Stimulated activated CD8-positive, alpha-beta memory T cell treated with anti-CD3 and anti-CD28 coated beads, Interleukin-12 subunit alpha, Interleukin-12 subunit beta, amount 100 ng/mL, for 4 hours (primary cell): Measurements from ENCODE around the gene MAP7D2.

Source experiments
- DNase-seq: peaks from one replicate; pipeline ENCODE4 v3.0.0-alpha.2; 2020; ENCODE audit warnings: low read depth

Gene MAP7D2

GRCh38 chrX:19966056-19966455, 150.7 kb downstream of the MAP7D2 start:
- DNase-seq, result no peak

- DNase-seq, result no peak
Observed at GRCh38 chrX:19964017-19964710, 152.5 kb downstream of the MAP7D2 start.

GRCh38 chrX:19960913-19961312, 155.8 kb downstream of the MAP7D2 start:
- no peak for DNase-seq

GRCh38 chrX:19958552-19959486, 157.9 kb downstream of the MAP7D2 start:
- DNase-seq, result no peak

GRCh38 chrX:19956923-19957322, 159.8 kb downstream of the MAP7D2 start:
- DNase-seq, result no peak
